DMS153 treated with DMSO at 0.1 percent for 48 hours (cell line): Measurements from ENCODE around the gene MAP3K12.
"Not testable (repeated sequence)": the region's sequence is repeated elsewhere in the genome, so short reads cannot be mapped to it uniquely, and the experiment has no call there.

ENCODE experiments used
- DNase-seq: peaks from one replicate; lab custom pipeline; 2025; ENCODE audit not compliant: unreplicated experiment; lab: John Stamatoyannopoulos, UW

Gene MAP3K12

GRCh38 chr12:53472056-53472582 is 27.1 kb downstream of the MAP3K12 start:
- no peak for DNase-seq

- DNase-seq, result no peak
Observed at GRCh38 chr12:53468282-53468681, 31.0 kb downstream of the MAP3K12 start.

GRCh38 chr12:53467880-53468279 is 31.4 kb downstream of the MAP3K12 start:
- DNase-seq, result no peak

GRCh38 chr12:53467082-53467481 is 32.2 kb downstream of the MAP3K12 start:
- no peak for DNase-seq

- DNase-seq, result no peak
Observed at GRCh38 chr12:53466640-53467039, 32.6 kb downstream of the MAP3K12 start.

GRCh38 chr12:53465679-53466078 is 33.6 kb downstream of the MAP3K12 start:
- DNase-seq, result no peak

- DNase-seq, result no peak
Observed at GRCh38 chr12:53464685-53465418, 34.4 kb downstream of the MAP3K12 start.

GRCh38 chr12:53463802-53464560 is 35.3 kb downstream of the MAP3K12 start:
- DNase-seq, result no peak

GRCh38 chr12:53462935-53463334 is 36.3 kb downstream of the MAP3K12 start:
- no peak for DNase-seq

GRCh38 chr12:53461591-53461990 is 37.7 kb downstream of the MAP3K12 start:
- DNase-seq, result no peak

- no peak for DNase-seq
Observed at GRCh38 chr12:53461059-53461458, 38.2 kb downstream of the MAP3K12 start.

- no peak for DNase-seq
Observed at GRCh38 chr12:53459097-53459496, 40.2 kb downstream of the MAP3K12 start.

- no peak for DNase-seq
Observed at GRCh38 chr12:53456654-53457366, 42.4 kb downstream of the MAP3K12 start.

- DNase-seq, result no peak
Observed at GRCh38 chr12:53454707-53455106, 44.6 kb downstream of the MAP3K12 start.

- no peak for DNase-seq
Observed at GRCh38 chr12:53453953-53454640, 45.2 kb downstream of the MAP3K12 start.

GRCh38 chr12:53452159-53453077 is 46.8 kb downstream of the MAP3K12 start:
- no peak for DNase-seq

GRCh38 chr12:53451661-53452158 is 47.5 kb downstream of the MAP3K12 start, which contains the start of gene PCBP2:
Gene PCBP2, plus strand, starts transcription at chr12:53452102. Its CDS starts 2,699 bp downstream, at chr12:53454801.
- peak; percentile 98 for DNase-seq

- DNase-seq, result no peak
Observed at GRCh38 chr12:53450936-53451335, 48.3 kb downstream of the MAP3K12 start.

GRCh38 chr12:53444593-53445325 is 54.5 kb downstream of the MAP3K12 start:
- not testable (repeated sequence) for DNase-seq
